Natural killer cell (primary cell): ENCODE results near the gene F13B. TPM values are rescaled to one million over a fixed set of nuclear protein-coding genes. Genes with fewer than 3 reads are reported as not detected.

ENCODE experiments used
- ATAC-seq, 3 donors: fragments of 150-1000 bp in 2 of 3; fragments of 200-7000 bp in 1 of 3; cut with Tn5 transposase; 1 replicate in 1 of 3; 2 replicates in 2 of 3; pipeline ENCODE4 v1.10.0; 2021; ENCODE audit warnings: mild to moderate bottlenecking in 2 of 3, moderate library complexity in 2 of 3
- DNase-seq, 2 donors: peaks; one replicate each; pipeline versions ENCODE4 v3.0.0 to v3.0.0-alpha.2; 2013 to 2021; ENCODE audit warnings: mixed read lengths in 1 of 2
- H3K27ac ChIP-seq: one replicate; pipeline ENCODE4 v1.5.1; 2013; ENCODE audit warnings: mild to moderate bottlenecking, low read length
- H3K27me3 ChIP-seq: one replicate; pipeline ENCODE4 v1.6.1; 2013; ENCODE audit warnings: low read length; ENCODE audit not compliant: control insufficient read depth, insufficient read depth
- H3K36me3 ChIP-seq: one replicate; pipeline ENCODE4 v1.6.1; 2013; ENCODE audit warnings: low read length; ENCODE audit not compliant: control insufficient read depth, insufficient read depth
- H3K4me1 ChIP-seq: one replicate; pipeline ENCODE4 v1.6.1; 2013; ENCODE audit warnings: low read length; ENCODE audit not compliant: control insufficient read depth, insufficient read depth
- H3K4me3 ChIP-seq: one replicate; pipeline ENCODE4 v1.5.1; 2013; ENCODE audit warnings: low read length
- H3K9me3 ChIP-seq: one replicate; pipeline ENCODE4 v1.6.1; 2013; ENCODE audit warnings: low read length; ENCODE audit not compliant: control insufficient read depth, insufficient read depth
- H3K27ac Mint-ChIP-seq, 2 donors: one replicate each; pipeline ENCODE4 v1.8.0; 2022; ENCODE audit warnings: mild to moderate bottlenecking in 2 of 2, mixed read lengths in 2 of 2, moderate library complexity in 1 of 2
- H3K27me3 Mint-ChIP-seq, 2 donors: one replicate each; pipeline ENCODE4 v1.8.0; 2022; ENCODE audit warnings: low read depth in 2 of 2, mixed read lengths in 2 of 2
- H3K36me3 Mint-ChIP-seq: one replicate; pipeline ENCODE4 v1.8.0; 2022; ENCODE audit warnings: mixed read lengths
- H3K4me1 Mint-ChIP-seq, 2 donors: one replicate each; pipeline ENCODE4 v1.8.0; 2022; ENCODE audit warnings: mixed read lengths in 2 of 2
- H3K4me3 Mint-ChIP-seq: one replicate; pipeline ENCODE4 v1.8.0; 2022; ENCODE audit warnings: mild to moderate bottlenecking, moderate library complexity, mixed read lengths
- H3K9me3 Mint-ChIP-seq, 2 donors: one replicate each; pipeline ENCODE4 v1.8.0; 2022; ENCODE audit warnings: mixed read lengths in 2 of 2
- CTCF ChIP-seq: fragments of 200-600 bp; IDR thresholded peaks from one replicate; pipeline ENCODE4 v1.8.0; 2022; ENCODE audit warnings: antibody characterized with exemption
- WGBS: methylation state at CpG from one replicate; pipeline ENCODE4 v1.1.7; 2013; ENCODE audit warnings: missing lambda C conversion rate; ENCODE audit not compliant: insufficient coverage; 5-methylcytosine and 5-hydroxymethylcytosine counted together
- intact Hi-C: fragments of 100-400 bp; cut with micrococcal nuclease; formaldehyde crosslinking; loops from one replicate; pipeline ENCODE4 v1.14.2; 2022
- total RNA-seq, 4 donors: library from RNA; stranded (reverse); fragments of 120-200 nt in 1 of 4; gene quantifications; one replicate each; pipeline versions ENCODE4 v1.2.3 to v1.2.4, GENCODE V29; 2013 to 2022

Gene F13B
- total RNA-seq, 3 donors from 2014 or later (not counting 1 experiment from before 2014, with no cell fraction given), result not detected

- H3K4me3 ChIP-seq, result no peak overlapping the region
- H3K36me3 ChIP-seq, result no peaks in the 10 kb centered on the region
- Mint-ChIP-seq H3K4me1 (no peaks in the 10 kb centered on the region), H3K36me3 (no peaks in the 10 kb centered on the region), H3K27ac (no peak overlapping the region), H3K9me3 (peaks cover under 1 to 3% of the 10 kb centered on the region in 2 donors), H3K27me3 (peaks cover 0 to 3% of the 10 kb centered on the region in 2 donors), H3K4me3 (no peak overlapping the region)
- no peak for TF ChIP-seq CTCF
- H3K4me1 ChIP-seq, result no peaks in the 10 kb centered on the region
- no peaks in the 10 kb centered on the region for H3K27me3 ChIP-seq
- H3K9me3 ChIP-seq, result no peaks in the 10 kb centered on the region
- intact Hi-C loops, result no loop called here
- ATAC-seq, result no peak
- DNase-seq, result no peak
- no peak overlapping the region for H3K27ac ChIP-seq
Measured at GRCh38 chr1:197067457-197067818, 378 bp upstream of the F13B start.

DNA sequence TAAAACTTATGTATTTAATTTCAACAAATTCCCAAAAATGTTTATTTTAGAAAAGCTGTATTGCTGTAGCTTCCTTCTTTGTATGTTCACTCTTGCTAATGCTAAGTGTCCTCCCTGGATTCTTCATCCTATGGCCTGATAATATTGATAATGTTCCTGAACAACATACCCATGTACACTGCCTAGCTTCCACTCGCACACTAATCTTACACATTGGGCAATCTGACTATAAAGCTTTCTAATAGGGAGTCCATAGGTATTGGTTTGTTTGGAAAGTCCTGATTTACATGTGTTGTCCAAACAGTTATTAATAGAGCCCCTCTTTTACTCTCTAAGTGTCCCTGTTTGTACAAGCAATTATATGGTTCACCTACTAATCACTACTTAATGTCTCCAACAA lies 783 bp downstream of the F13B start:
- Histone ChIP-seq H3K27ac (no peak overlapping the region), H3K4me1 (no peaks in the 10 kb centered on the region), H3K36me3 (no peaks in the 10 kb centered on the region), H3K27me3 (no peaks in the 10 kb centered on the region), H3K9me3 (no peaks in the 10 kb centered on the region), H3K4me3 (no peak overlapping the region)
- Mint-ChIP-seq H3K4me1 (no peaks in the 10 kb centered on the region), H3K27me3 (peaks cover 0 to 3% of the 10 kb centered on the region in 2 donors), H3K27ac (no peak overlapping the region), H3K4me3 (no peak overlapping the region), H3K36me3 (no peaks in the 10 kb centered on the region), H3K9me3 (peaks cover 0 to 3% of the 10 kb centered on the region in 2 donors)
- ATAC-seq (no peak), DNase-seq (no peak)
- intact Hi-C loops, result no loop called here
- no peak for TF ChIP-seq CTCF
- WGBS, result no CpG with 5 or more reads among the region's 1 CpG

DNA sequence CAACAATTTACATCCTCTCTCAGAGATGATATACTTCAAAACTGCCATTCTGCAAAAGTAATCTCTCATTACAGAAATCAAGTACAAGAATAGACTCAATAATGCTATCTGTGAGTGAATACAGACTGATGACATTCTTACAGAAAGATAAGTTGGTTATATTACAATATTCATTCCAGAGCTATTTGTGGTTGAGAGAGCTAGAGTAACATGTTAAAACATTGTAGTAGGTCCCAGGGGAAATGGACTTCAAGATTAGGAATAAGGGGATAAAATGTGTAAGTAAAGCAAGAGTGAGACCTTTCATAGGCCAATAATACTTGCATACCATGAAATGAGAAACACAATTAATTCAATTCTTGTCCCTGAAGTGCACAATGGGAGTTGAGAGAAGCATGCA lies 1.5 kb downstream of the F13B start:
- H3K4me3 ChIP-seq, result no peak overlapping the region
- intact Hi-C loops, result no loop called here
- H3K4me1 Mint-ChIP-seq, result no peaks in the 10 kb centered on the region

More for the DNA sequence above, 1.5 kb downstream of the F13B start:
- no peaks in the 10 kb centered on the region for H3K36me3 ChIP-seq
- Mint-ChIP-seq H3K27me3 (peaks cover 0 to 3% of the 10 kb centered on the region in 2 donors), H3K27ac (no peak overlapping the region), H3K36me3 (no peaks in the 10 kb centered on the region), H3K4me3 (no peak overlapping the region), H3K9me3 (peaks cover 0 to 3% of the 10 kb centered on the region in 2 donors)
- ATAC-seq (no peak), DNase-seq (no peak)
- TF ChIP-seq CTCF, result no peak
- no peaks in the 10 kb centered on the region for H3K4me1 ChIP-seq
- no peak overlapping the region for H3K27ac ChIP-seq
- H3K9me3 ChIP-seq, result no peaks in the 10 kb centered on the region
- no peaks in the 10 kb centered on the region for H3K27me3 ChIP-seq
